Measurements from ENCODE around the gene RFX5.

- TF ChIP-seq EZH2 (IDR thresholded peaks at IDR 0.05; ENCODE audit: low read length, unreplicated experiment) = no peak
- TF ChIP-seq CTCF (conservative IDR thresholded peaks at IDR 0.05; ENCODE audit: low read depth, low read length) = no peak
These were observed 52.1 kb downstream of the RFX5 start for GRCh38 chr1:151294742-151295462.

Measured in PC-3 (cell line).